T1000 (cell line): ENCODE measurements around the gene PLEKHG7.
"Not testable (repeated sequence)": the region's sequence is repeated elsewhere in the genome, so short reads cannot be mapped to it uniquely, and the experiment has no call there.

Experiments used
- DNase-seq: peaks from one replicate; lab custom pipeline; 2025; ENCODE audit warnings: mixed read lengths; lab: John Stamatoyannopoulos, UW

PLEKHG7 gene

GRCh38 chr12:92747151-92747550, 44.4 kb downstream of the PLEKHG7 start:
- no peak for DNase-seq

DNA sequence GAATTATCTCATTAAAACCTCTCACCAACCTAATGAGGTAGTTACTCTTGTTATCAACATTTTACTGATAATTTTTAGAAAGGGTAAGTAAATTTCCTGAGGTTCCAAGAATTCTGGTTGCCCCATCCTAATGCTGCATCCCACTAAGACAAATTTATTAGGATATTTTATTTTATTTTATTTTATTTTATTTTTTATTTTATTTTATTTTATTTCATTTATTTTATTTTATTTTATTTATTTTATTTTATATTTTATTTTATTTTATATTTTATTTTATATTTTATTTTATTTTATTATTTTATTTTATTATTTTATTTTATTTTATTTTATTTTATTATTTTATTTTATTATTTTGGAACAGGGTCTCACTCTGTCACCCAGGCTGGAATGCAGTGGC, 46.9 kb downstream of the PLEKHG7 start:
- not testable (repeated sequence) for DNase-seq

DNA sequence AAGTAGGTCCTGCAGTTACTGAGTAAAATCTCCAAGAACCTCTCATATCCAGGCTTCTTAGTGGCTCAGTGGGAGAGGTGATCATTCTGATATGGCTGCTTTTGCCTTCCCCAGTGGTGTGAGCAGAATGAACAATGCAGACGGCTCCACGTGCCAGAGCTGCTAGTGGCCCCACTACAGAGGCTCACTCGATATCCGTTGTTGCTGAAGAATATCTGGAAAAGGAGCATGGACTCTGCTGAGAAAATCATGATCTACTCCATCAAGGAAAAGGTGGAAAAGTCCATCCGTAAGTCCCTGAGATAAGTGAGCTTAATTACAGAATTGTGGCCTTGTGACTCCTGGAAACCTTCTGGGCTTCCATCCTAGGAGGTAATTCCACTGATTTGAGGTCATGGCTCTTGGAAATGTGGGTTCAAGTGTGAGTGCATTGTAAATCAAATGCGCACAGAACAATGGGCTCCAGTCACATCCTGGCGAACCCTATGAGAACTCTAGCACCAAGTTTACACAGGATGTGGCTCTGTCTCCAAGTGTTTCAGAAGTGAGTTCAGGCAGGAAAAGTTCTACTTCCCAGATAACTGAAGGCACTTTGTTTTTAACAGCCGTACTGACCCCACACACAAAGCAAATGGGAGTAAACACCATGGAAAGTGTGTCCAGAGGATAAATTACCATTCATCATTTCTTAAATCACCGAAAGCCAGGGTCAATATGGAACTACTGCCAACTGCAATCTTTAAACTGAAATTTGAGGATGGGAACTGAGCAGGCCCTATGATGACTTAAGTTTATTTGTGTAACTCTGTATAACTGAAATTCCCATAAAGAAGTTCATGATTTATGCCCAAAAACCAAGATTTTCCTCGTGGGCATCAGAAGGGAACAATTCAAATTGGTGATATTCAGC, 51.4 kb downstream of the PLEKHG7 start:
- no peak for DNase-seq

- no peak for DNase-seq
These were observed 54.3 kb downstream of the PLEKHG7 start for GRCh38 chr12:92756898-92757596.

DNA sequence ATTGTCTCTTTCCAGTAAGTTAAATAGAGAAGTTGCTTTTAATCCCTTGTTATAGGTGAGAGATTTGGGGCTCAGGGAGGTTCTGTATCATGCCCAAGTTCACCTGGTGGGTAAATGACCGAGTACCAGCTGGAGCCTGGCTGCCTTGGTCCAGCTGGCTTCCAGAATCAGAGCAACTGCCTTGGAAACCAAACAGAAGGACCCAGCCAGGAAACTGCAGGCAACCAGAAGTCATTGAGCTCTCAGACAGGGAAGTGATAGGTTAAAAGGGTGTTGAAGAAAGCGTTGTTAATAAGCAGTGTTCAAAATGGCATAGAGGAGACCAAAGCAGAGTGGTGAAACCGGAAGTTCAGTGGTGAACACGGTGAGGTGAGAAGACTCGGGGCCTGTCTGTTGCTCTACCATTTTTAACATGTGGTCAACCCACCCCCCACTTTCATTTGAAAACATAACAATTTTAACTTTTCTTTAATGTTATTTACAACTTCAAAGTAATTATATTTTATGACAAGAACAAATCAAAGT, 54.9 kb downstream of the PLEKHG7 start:
- DNase-seq = no peak

- peak; percentile 90 for DNase-seq
These were observed 57.0 kb downstream of the PLEKHG7 start for GRCh38 chr12:92759634-92760268.

DNA sequence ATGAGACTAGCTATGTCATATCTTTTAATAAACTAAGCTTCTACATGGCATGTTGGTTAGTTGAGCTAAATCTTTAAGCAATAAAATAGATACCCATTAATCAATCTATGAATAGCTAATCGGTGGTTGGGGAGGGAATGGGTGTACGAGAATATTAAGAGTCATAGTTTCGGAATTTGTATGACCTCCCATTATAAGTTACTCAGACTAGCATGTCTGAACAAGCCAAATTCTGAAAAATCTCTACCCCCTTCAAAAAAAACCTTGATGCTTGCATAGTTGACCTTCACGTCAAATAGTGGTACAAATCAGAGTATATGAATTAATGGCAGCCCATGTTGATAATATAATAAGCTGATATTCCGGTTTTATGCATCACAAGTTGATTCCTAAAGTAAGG, 60.0 kb downstream of the PLEKHG7 start:
- no peak for DNase-seq

DNA sequence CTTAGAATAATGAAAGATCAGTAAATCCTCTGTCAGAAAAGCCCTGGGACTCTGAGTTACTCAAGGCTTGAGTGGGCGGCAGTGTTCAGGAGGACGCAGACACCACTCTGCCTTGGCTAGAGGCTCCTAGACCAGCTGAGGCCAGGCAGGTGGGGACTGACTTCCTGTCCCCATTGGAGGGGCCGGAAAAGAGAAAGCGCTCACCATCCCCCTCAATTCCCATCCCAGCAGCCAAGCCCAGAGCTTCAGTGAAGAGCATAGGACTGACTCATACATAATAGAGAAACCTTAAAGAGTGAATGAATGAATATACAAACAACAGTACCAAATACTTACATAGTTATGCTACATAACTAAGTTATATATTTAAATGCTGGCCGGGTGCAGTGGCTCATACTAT, 62.0 kb downstream of the PLEKHG7 start:
- no peak for DNase-seq

GRCh38 chr12:92765871-92766270, 63.1 kb downstream of the PLEKHG7 start:
- no peak for DNase-seq

DNA sequence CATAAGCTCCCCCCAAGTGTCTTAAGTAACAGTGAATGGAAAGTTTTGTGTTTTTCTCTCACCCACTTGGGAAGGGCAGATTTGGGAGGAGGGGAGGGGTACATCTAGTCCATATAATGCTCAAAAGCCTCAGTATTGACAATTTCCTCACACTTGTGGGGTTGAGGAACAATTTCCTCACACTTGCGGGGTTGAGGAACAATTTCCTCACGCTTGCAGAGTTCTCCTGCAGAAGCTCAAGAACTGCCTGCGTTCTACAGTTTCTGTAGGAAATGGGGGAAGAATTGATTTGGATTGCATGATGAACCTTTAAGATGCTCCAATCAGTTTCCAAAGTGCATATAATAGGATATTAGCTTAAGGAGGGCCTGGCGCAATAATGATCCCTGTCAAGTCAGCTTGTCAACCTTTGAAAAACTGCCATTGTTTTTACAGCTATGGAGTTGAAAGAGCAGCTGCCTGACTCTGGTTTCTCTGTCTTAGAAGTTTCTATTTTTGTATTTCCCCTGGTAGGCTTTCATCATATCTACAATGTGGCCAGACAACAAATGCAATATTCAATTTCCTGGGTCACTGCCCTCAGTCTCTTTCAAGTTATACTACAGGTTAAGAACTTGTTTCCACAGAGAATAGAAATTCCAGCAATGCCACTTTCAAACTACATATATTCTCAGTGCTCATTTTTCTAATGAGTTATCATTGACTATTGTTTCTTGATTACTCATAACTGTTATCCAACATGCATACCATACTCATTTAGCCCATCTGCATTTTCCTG, 66.5 kb downstream of the PLEKHG7 start:
- no peak for DNase-seq

- DNase-seq = no peak
These were observed 68.2 kb downstream of the PLEKHG7 start for GRCh38 chr12:92771001-92771400.

DNA sequence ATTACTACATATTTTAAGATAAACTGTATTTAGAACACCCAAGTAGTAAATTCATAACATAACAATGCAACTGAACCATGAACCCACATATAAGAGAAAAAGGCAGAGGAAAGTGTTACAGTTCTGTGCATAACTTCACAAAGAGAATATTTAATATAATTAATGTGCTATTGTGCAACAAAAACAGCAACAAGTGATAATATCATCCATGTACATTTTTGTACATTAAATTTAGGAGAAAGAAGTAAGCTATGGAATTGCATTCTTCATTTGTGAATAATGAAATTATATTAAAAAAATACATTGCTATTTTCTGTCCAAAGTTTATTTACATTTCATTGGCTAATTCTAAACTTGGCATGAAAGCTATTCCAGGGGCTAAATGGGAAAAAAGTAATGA, 72.6 kb downstream of the PLEKHG7 start:
- no peak for DNase-seq

DNA sequence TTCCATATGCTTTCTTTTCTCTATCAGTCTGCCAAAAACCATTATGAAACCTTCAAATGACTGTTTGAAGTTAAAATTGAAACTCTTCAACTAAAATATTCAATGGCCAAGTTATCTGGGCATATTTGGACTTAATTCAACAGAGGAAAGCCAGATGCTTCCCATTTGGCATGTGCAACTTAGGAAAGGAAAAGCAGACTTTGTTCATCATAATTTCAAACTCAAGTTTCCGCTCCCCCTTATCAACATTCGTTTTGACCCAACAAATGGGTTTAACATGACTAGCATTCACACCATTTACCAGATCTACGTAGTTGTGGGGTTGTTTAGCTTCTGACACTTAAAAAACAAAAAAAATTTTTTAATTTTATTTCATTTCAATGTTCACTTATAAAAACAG, 75.7 kb downstream of the PLEKHG7 start:
- no peak for DNase-seq

DNA sequence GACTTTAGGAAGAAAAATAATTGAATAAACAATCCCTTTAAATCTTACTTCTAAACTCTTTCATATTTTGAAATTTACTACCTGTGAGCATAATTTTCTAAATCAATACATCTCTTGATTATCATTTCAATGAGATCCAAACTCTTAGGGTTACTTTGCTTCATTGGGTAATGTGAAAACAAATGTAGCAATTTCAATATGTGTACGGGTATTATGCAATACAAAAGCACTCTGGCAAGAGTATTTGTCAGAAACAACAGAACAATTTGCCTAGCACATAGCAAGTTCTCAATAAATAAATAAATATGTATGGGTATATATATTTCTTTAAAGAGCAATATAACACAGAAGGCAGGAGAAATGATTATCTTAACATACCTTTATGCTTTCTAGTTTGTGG, 77.1 kb downstream of the PLEKHG7 start:
- DNase-seq = no peak

DNA sequence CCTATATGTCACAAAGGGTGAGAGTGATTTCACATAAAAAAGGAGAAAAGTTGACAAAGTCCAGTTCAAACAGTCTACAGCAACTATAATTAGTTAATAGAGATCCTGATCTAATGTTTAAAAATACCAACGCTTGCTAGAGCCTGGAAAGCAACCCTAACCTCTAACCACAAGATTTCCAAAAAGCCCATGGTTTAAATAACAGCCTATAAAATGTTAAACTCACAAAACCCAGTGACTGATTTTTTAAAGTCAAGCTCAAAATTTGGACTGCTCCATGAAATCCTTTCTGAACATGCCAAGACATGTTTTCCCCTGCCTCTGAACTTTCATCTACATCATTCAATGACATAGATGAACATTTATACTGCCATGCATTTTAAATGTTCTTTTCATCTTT, 81.6 kb downstream of the PLEKHG7 start:
- DNase-seq = no peak

DNA sequence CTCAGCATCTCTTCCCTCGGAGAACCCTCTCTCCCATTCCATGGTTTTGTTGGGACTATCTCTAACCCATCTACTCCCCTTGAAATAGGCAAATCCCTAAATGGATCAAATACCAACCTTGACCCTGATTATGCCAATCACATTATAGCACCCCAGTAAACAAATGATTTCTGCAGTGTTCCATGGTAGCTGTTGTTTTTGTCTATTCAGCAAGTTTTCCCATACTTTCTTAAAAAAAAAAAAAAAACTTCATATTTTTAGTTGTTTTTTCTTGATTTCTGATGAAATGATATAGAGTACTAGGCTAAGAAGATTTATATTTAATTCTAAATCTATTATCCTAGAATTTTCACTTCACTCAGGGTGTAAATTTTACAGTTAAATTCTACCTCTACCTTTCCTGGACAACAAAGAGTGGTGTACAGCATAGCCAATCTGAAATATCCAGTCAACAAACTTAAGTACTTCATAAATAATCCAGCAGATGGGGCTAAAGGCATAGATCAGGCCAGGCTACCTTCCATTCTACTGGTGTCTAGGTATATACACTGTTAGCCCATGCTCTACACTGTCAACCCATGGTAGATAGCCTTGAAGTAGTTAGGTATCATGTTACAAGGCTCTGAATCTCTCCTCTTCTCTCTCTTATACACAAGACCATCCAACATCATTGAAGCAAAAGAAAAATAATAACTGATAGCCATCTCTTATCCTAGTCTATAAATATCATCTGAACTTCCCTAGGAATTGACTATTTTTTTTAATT, 82.2 kb downstream of the PLEKHG7 start:
- peak; percentile 87 for DNase-seq

- no peak for DNase-seq
These were observed 82.8 kb downstream of the PLEKHG7 start for GRCh38 chr12:92785563-92785950.

DNA sequence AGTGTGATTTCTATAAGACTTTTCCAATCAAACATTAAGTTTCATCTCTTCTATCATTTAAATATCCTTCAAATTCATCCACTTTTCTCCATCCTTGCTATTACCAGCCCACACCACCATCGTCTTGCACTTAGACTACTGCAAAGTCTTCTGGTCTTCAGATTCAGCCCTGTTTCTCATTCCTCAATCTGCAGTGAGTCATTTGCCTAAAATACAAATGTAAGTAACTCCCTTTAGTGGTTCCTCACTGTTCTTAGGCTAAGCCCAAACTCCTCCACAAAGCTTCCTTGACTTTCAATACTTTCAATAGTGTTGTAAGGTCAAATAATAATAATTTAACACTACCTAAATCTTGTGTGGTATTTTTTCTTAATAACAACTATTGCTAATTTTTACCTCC, 83.3 kb downstream of the PLEKHG7 start:
- DNase-seq = no peak

DNA sequence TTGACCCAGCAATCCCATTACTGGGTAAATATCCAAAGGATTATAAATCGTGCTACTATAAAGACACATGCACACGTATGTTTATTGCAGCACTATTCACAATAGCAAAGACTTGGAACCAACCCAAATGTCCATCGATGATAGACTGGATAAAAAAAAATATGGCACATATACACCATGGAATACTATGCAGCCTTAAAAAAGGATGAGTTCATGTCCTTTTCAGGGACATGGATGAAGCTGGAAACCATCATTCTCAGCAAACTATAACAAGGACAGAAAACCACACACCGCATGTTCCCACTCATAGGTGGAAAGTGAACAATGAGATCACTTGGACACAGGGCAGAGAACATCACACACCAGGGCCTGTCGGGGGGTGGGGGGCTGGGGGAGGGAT, 91.6 kb downstream of the PLEKHG7 start:
- not testable (repeated sequence) for DNase-seq

DNA sequence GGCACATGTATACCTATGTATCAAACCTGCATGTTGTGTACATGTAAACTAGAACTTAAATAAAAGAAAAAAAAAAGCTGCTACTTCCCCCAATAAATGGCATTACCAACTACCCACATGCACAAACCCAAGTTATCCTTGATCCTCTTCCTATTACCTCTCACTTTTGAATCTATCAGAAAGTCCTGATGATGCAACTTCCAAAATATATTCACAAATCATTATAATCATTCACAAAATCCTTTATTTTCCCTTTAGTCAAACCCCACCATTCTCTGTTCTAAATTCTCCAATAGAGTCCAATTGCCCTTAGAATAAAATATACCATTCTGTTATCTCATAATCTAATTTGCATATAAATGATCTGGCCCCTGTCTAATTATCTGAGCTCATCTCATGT, 92.0 kb downstream of the PLEKHG7 start:
- DNase-seq = no peak

DNA sequence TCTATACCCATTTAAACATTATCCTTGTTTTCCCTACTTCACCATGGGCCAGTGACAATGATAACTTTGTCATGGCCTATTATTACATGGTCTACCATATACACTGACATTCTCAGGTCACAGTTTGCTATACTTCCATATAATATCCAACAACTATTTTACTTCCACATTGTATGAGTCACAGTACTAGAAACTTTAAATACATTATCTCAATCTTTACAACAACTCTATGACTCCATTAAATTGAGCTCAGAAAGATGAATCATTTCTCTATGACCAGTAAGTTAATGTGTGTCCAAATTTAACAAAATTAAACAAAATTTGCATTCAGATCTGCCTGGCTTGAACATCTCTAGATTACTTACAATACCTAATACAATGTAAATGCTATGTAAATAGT, 93.9 kb downstream of the PLEKHG7 start:
- DNase-seq = no peak
